IMR-90 (cell line): Measurements from ENCODE around the gene BCL11B. TPM values are rescaled to one million over a fixed set of nuclear protein-coding genes. Genes with fewer than 3 reads are reported as not detected.

Experiments
- ATAC-seq: fragments of 200-7000 bp; cut with Tn5 transposase; 2 replicates; pipeline ENCODE4 v1.9.1; 2020; ENCODE audit warnings: low read depth, mild to moderate bottlenecking, moderate library complexity
- BruUV-seq: library from RNA; stranded (reverse); fragments of 400-500 nt; replicated peaks from 2 replicates; lab custom pipeline; 2021; lab: Mats Ljungman, UMichigan
- CTCF ChIA-PET: fragments of 300-600 bp; formaldehyde crosslinking; extraction: SDS; loops from one replicate; lab custom pipeline; 2021; ENCODE audit warnings: antibody characterized with exemption; lab: Yijun Ruan, JAX
- POLR2A ChIA-PET: fragments of 300-600 bp; sonication (Branson Sonifier 250); formaldehyde crosslinking; loops from one replicate; lab custom pipeline; 2022; ENCODE audit warnings: antibody characterized with exemption; ENCODE audit not compliant: unreplicated experiment; lab: Charles Lee
- DNase-seq: peaks from one replicate; pipeline ENCODE4 v3.0.0; 2013
- H2AFZ ChIP-seq: replicated peaks from 2 replicates; pipeline ENCODE3; 2013; ENCODE audit warnings: low read length, mild to moderate bottlenecking; ENCODE audit not compliant: poor library complexity
- H2AK5ac ChIP-seq: 2 replicates; pipeline ENCODE4 v1.6.1; 2013; ENCODE audit warnings: low read depth, low read length, inconsistent platforms
- H2AK9ac ChIP-seq: replicated peaks from 2 replicates; pipeline ENCODE3; 2013; ENCODE audit warnings: mild to moderate bottlenecking, low read depth, low read length, moderate library complexity; ENCODE audit not compliant: poor library complexity
- H2BK120ac ChIP-seq: 2 replicates; pipeline ENCODE4 v1.6.1; 2013; ENCODE audit warnings: low read depth, low read length, inconsistent platforms
- H2BK15ac ChIP-seq: 3 replicates; pipeline ENCODE4 v1.6.1; 2013; ENCODE audit warnings: low read depth, low read length, inconsistent platforms
- H2BK20ac ChIP-seq: 2 replicates; pipeline ENCODE4 v1.6.1; 2013; ENCODE audit warnings: low read depth, mild to moderate bottlenecking, inconsistent platforms, low read length, moderate library complexity
- H2BK5ac ChIP-seq: 2 replicates; pipeline ENCODE4 v1.6.1; 2013; ENCODE audit warnings: mild to moderate bottlenecking, low read depth, low read length, inconsistent platforms; ENCODE audit not compliant: poor library complexity, severe bottlenecking
- H3K14ac ChIP-seq: replicated peaks from 2 replicates; pipeline ENCODE4 v1.6.1; 2013; ENCODE audit warnings: low read depth, low read length, inconsistent platforms
- H3K18ac ChIP-seq: 2 replicates; pipeline ENCODE4 v1.6.1; 2013; ENCODE audit warnings: low read depth, low read length, control low read depth
- H3K23ac ChIP-seq: 2 replicates; pipeline ENCODE4 v1.6.1; 2013; ENCODE audit warnings: low read depth, low read length, inconsistent platforms
- H3K27ac ChIP-seq: 2 replicates; pipeline ENCODE4 v1.5.1; 2013; ENCODE audit warnings: mild to moderate bottlenecking, control low read depth, low read length; ENCODE audit not compliant: insufficient read depth
- H3K27me3 ChIP-seq: 2 replicates; pipeline ENCODE4 v1.6.1; 2013; ENCODE audit warnings: low read length; ENCODE audit not compliant: control insufficient read depth, insufficient read depth
- H3K36me3 ChIP-seq: 2 replicates; pipeline ENCODE4 v1.6.1; 2013; ENCODE audit warnings: low read length, mixed read lengths; ENCODE audit not compliant: control insufficient read depth, insufficient read depth
- H3K4ac ChIP-seq: 2 replicates; pipeline ENCODE4 v1.6.1; 2013; ENCODE audit warnings: low read depth, low read length, inconsistent platforms
- H3K4me1 ChIP-seq: 2 replicates; pipeline ENCODE4 v1.6.1; 2013; ENCODE audit warnings: low read length, mixed read lengths; ENCODE audit not compliant: control insufficient read depth, insufficient read depth
- H3K4me2 ChIP-seq: 2 replicates; pipeline ENCODE4 v1.6.1; 2013; ENCODE audit warnings: low read depth, mild to moderate bottlenecking, control low read depth, low read length, moderate library complexity
- H3K4me3 ChIP-seq: 2 replicates; pipeline ENCODE4 v1.5.1; 2013; ENCODE audit warnings: low read depth, mild to moderate bottlenecking, control low read depth, low read length, moderate library complexity; ENCODE audit not compliant: insufficient read depth
- H3K56ac ChIP-seq: 2 replicates; pipeline ENCODE4 v1.6.1; 2013; ENCODE audit warnings: low read length, inconsistent platforms; ENCODE audit not compliant: insufficient read depth; ENCODE audit errors: extremely low read depth
- H3K79me1 ChIP-seq, 2 experiments: 2 replicates each; pipeline ENCODE4 v1.6.1; 2013; ENCODE audit warnings: low read length in 2 of 2, inconsistent platforms in 1 of 2, low read depth in 1 of 2
- H3K9ac ChIP-seq: 2 replicates; pipeline ENCODE4 v1.6.1; 2013; ENCODE audit warnings: low read depth, low read length, control low read depth
- H3K9me1 ChIP-seq: 2 replicates; pipeline ENCODE4 v1.6.1; 2013; ENCODE audit warnings: low read length, inconsistent platforms; ENCODE audit not compliant: insufficient read depth
- H3K9me3 ChIP-seq: 2 replicates; pipeline ENCODE4 v1.6.1; 2013; ENCODE audit warnings: low read length; ENCODE audit not compliant: control insufficient read depth, insufficient read depth
- H4K20me1 ChIP-seq: 2 replicates; pipeline ENCODE4 v1.6.1; 2013; ENCODE audit warnings: low read length, inconsistent platforms; ENCODE audit not compliant: insufficient read depth
- H4K5ac ChIP-seq: 2 replicates; pipeline ENCODE4 v1.6.1; 2013; ENCODE audit warnings: mild to moderate bottlenecking, low read depth, low read length, control low read depth
- H4K8ac ChIP-seq, 2 experiments: 2 replicates each; pipeline ENCODE4 v1.6.1; 2013; ENCODE audit warnings: low read depth in 2 of 2, low read length in 2 of 2, control low read depth in 1 of 2, inconsistent platforms in 1 of 2
- H4K91ac ChIP-seq: 2 replicates; pipeline ENCODE4 v1.6.1; 2013; ENCODE audit warnings: low read depth, low read length, inconsistent platforms; ENCODE audit not compliant: insufficient read depth
- CHD1 ChIP-seq: IDR thresholded peaks from 2 replicates; pipeline ENCODE4 v1.6.1; 2012; ENCODE audit warnings: low read depth, low read length, improper control_type of control experiment
- FOS ChIP-seq: fragments of 150-350 bp; IDR thresholded peaks from 2 replicates; pipeline ENCODE4 v1.6.1; 2016; ENCODE audit warnings: low read depth, low read length
- MXI1 ChIP-seq: IDR thresholded peaks from 2 replicates; pipeline ENCODE4 v1.6.1; 2012; ENCODE audit warnings: low read depth, mild to moderate bottlenecking, low read length, moderate library complexity, borderline replicate concordance
- RCOR1 ChIP-seq: IDR thresholded peaks from 2 replicates; pipeline ENCODE4 v1.6.1; 2012; ENCODE audit warnings: mild to moderate bottlenecking, low read length, improper control_type of control experiment; ENCODE audit not compliant: insufficient replicate concordance
- RFX5 ChIP-seq: IDR thresholded peaks from 2 replicates; pipeline ENCODE4 v1.8.0; 2012; ENCODE audit warnings: low read depth, mild to moderate bottlenecking, low read length, moderate library complexity
- WGBS, 2 experiments: methylation state at CpG; one replicate each; pipeline versions ENCODE4 v1.1.5 to v1.1.7; 2013; ENCODE audit warnings: missing lambda C conversion rate in 2 of 2; ENCODE audit not compliant: insufficient read length in 1 of 2; ENCODE audit errors: extremely low coverage in 2 of 2; 5-methylcytosine and 5-hydroxymethylcytosine counted together
- dilution Hi-C: fragments of 300-500 bp; cut with HindIII; formaldehyde crosslinking; loops from one replicate; pipeline ENCODE4 v1.14.3; 2018; ENCODE audit warnings: low sequenced_read_pairs; ENCODE audit not compliant: unreplicated experiment
- in situ Hi-C: fragments of 300-500 bp; cut with MboI; formaldehyde crosslinking; loops from 3 replicates; pipeline ENCODE4 v1.14.3; 2019; ENCODE audit warnings: low sequenced_read_pairs, inconsistent platforms, mixed read lengths
- intact Hi-C: fragments of 100-400 bp; cut with micrococcal nuclease; formaldehyde crosslinking; loops from 2 replicates; pipeline ENCODE4 v1.10.0; 2022
- polyA plus RNA-seq, 3 experiments: library from polyadenylated mRNA; depleted of rRNA; stranded (reverse); fragments of >200 nt; gene quantifications; 2 replicates each; pipeline ENCODE4 v1.2.3, GENCODE V29; 2012; ENCODE audit warnings: low replicate concordance in 1 of 3
- total RNA-seq: library from RNA; depleted of rRNA; stranded (reverse); fragments of >200 nt; gene quantifications from 2 replicates; pipeline ENCODE4 v1.2.3, GENCODE V29; 2012
- TF ChIP-seq, protein P1 (sequence below): fragments of 150-350 bp; IDR thresholded peaks from 2 replicates; pipeline ENCODE4 v1.6.1; 2017; ENCODE audit warnings: mild to moderate bottlenecking, antibody characterized with exemption, low read length, low read depth

Gene BCL11B
- total and polyA plus RNA-seq, 2 of the 4 experiments (the other 2 are of a cell fraction), result under 0.01 TPM; not detected in 1

GRCh38 chr14:99233222-99234035 is 38.6 kb downstream of the BCL11B start:
- H3K4me3 ChIP-seq, result no peak overlapping the region
- no peak overlapping the region for H2AK9ac ChIP-seq
- H4K91ac ChIP-seq, result no peak overlapping the region
- no peak overlapping the region for H2BK20ac ChIP-seq
- no peak overlapping the region for H3K23ac ChIP-seq
- H4K8ac ChIP-seq, result no peak overlapping the region
- ChIA-PET CTCF (no interaction called here), POLR2A (no interaction called here)
- H3K56ac ChIP-seq, result no peak overlapping the region
- WGBS, 2 experiments, result 65% methylated on average over 4 of the region's 17 CpGs; no CpG with 5 or more reads in 1 of the 2 experiments
- no peak overlapping the region for H2BK15ac ChIP-seq
- no peak overlapping the region for H2AFZ ChIP-seq
- H3K9me3 ChIP-seq, result peaks cover 24% of the 10 kb centered on the region; the same call in 1 of the 2 replicates
- in situ Hi-C loops, result no loop called here
- H3K79me1 ChIP-seq, result no peaks in the 10 kb centered on the region
- no peak overlapping the region for H4K5ac ChIP-seq
- no peaks in the 10 kb centered on the region for H3K36me3 ChIP-seq
- no TSS peak for BruUV-seq
- no peak overlapping the region for H2BK5ac ChIP-seq
- no peak overlapping the region for H3K27ac ChIP-seq
- no peaks in the 10 kb centered on the region for H4K20me1 ChIP-seq
- no peak overlapping the region for H3K18ac ChIP-seq
- no peaks in the 10 kb centered on the region for H3K9me1 ChIP-seq
- intact Hi-C loops, result no loop called here
- TF ChIP-seq MXI1 (no peak), RCOR1 (no peak), RFX5 (no peak), CHD1 (no peak), FOS (no peak)
- TF ChIP-seq, protein P1, sequence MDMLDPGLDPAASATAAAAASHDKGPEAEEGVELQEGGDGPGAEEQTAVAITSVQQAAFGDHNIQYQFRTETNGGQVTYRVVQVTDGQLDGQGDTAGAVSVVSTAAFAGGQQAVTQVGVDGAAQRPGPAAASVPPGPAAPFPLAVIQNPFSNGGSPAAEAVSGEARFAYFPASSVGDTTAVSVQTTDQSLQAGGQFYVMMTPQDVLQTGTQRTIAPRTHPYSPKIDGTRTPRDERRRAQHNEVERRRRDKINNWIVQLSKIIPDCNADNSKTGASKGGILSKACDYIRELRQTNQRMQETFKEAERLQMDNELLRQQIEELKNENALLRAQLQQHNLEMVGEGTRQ, result no peak
- ATAC-seq, result no peak
- H3K14ac ChIP-seq, result no peak overlapping the region
- no peaks in the 10 kb centered on the region for H3K4me1 ChIP-seq
- H3K4me2 ChIP-seq, result no peak overlapping the region
- no peaks in the 10 kb centered on the region for H3K27me3 ChIP-seq
- dilution Hi-C loops, result no loop called here
- no peak overlapping the region for H2AK5ac ChIP-seq
- H3K4ac ChIP-seq, result no peak overlapping the region
- H3K9ac ChIP-seq, result no peak overlapping the region
- no peak for DNase-seq
- H2BK120ac ChIP-seq, result no peak overlapping the region
